Measurements from ENCODE around the gene NMT2. TPM values are rescaled to one million over a fixed set of nuclear protein-coding genes. Genes with fewer than 3 reads are reported as not detected.

NMT2 gene
- total and polyA plus RNA-seq, 2 experiments from 2014 or later: 15.0 to 23.4 TPM

- H3K4me2 ChIP-seq: no peak overlapping the region
- H3K27ac ChIP-seq: no peak overlapping the region
- no peaks in the 10 kb centered on the region for H3K79me2 ChIP-seq
- H3K9me2 ChIP-seq (replicated peaks; ENCODE audit: insufficient read depth): no peaks in the 10 kb centered on the region
- no peak overlapping the region for H2AFZ ChIP-seq
- H4K20me1 ChIP-seq (ENCODE audit: insufficient read depth, poor library complexity, severe bottlenecking): no peaks in the 10 kb centered on the region
- H3K9me3 ChIP-seq (ENCODE audit: low read depth): no peaks in the 10 kb centered on the region
- H3K36me3 ChIP-seq (replicated peaks; ENCODE audit: insufficient read depth, low read depth): no peaks in the 10 kb centered on the region
- TF ChIP-seq CTCF (IDR thresholded peaks at IDR 0.05; ENCODE audit: poor library complexity): no peak
- TF ChIP-seq EZH2phosphoT487 (IDR thresholded peaks at IDR 0.05; ENCODE audit: low read depth, severe bottlenecking, unreplicated experiment): no peak
- TF ChIP-seq EZH2 (IDR thresholded peaks at IDR 0.05; ENCODE audit: borderline replicate concordance): no peak
- DNase-seq (ENCODE audit: low spot score): no peak
- WGBS (ENCODE audit: low lambda C conversion rate, missing lambda C conversion rate): 70% methylated on average over 4 of the region's 4 CpGs
- no peaks in the 10 kb centered on the region for H3K27me3 ChIP-seq
- no peaks in the 10 kb centered on the region for H3K4me1 ChIP-seq (ENCODE audit: insufficient read depth)
- no peak overlapping the region for H3K4me3 ChIP-seq
These were observed 99.3 kb downstream of the NMT2 start for GRCh38 chr10:15069230-15069629.

GRCh38 chr10:15068802-15069201 lies 99.7 kb downstream of the NMT2 start:
- TF ChIP-seq CTCF (IDR thresholded peaks at IDR 0.05; ENCODE audit: poor library complexity) (no peak), EZH2phosphoT487 (IDR thresholded peaks at IDR 0.05; ENCODE audit: low read depth, severe bottlenecking, unreplicated experiment) (no peak), EZH2 (IDR thresholded peaks at IDR 0.05; ENCODE audit: borderline replicate concordance) (no peak)
- no peak overlapping the region for H3K27ac ChIP-seq
- no peaks in the 10 kb centered on the region for H4K20me1 ChIP-seq (ENCODE audit: insufficient read depth, poor library complexity, severe bottlenecking)
- no peaks in the 10 kb centered on the region for H3K9me2 ChIP-seq (replicated peaks; ENCODE audit: insufficient read depth)
- no peaks in the 10 kb centered on the region for H3K9me3 ChIP-seq (ENCODE audit: low read depth)
- peak; percentile 63 for DNase-seq (ENCODE audit: low spot score)
- H3K4me2 ChIP-seq: no peak overlapping the region
- H3K27me3 ChIP-seq: no peaks in the 10 kb centered on the region
- no peaks in the 10 kb centered on the region for H3K36me3 ChIP-seq (replicated peaks; ENCODE audit: insufficient read depth, low read depth)
- 75% methylated on average over 3 of the region's 3 CpGs for WGBS (ENCODE audit: low lambda C conversion rate, missing lambda C conversion rate)
- H3K79me2 ChIP-seq: no peaks in the 10 kb centered on the region
- no peak overlapping the region for H3K4me3 ChIP-seq
- H2AFZ ChIP-seq: no peak overlapping the region
- no peaks in the 10 kb centered on the region for H3K4me1 ChIP-seq (ENCODE audit: insufficient read depth)

- H3K27me3 ChIP-seq: no peaks in the 10 kb centered on the region
- H3K4me3 ChIP-seq: no peak overlapping the region
- 92% methylated on average over 5 of the region's 5 CpGs for WGBS (ENCODE audit: low lambda C conversion rate, missing lambda C conversion rate)
- no peaks in the 10 kb centered on the region for H4K20me1 ChIP-seq (ENCODE audit: insufficient read depth, poor library complexity, severe bottlenecking)
- no peak overlapping the region for H3K27ac ChIP-seq
- H3K4me1 ChIP-seq (ENCODE audit: insufficient read depth): no peaks in the 10 kb centered on the region
- no peak for DNase-seq (ENCODE audit: low spot score)
- no peak overlapping the region for H2AFZ ChIP-seq
- H3K9me3 ChIP-seq (ENCODE audit: low read depth): no peaks in the 10 kb centered on the region
- TF ChIP-seq EZH2phosphoT487 (IDR thresholded peaks at IDR 0.05; ENCODE audit: low read depth, severe bottlenecking, unreplicated experiment) (no peak), CTCF (IDR thresholded peaks at IDR 0.05; ENCODE audit: poor library complexity) (no peak), EZH2 (IDR thresholded peaks at IDR 0.05; ENCODE audit: borderline replicate concordance) (no peak)
- H3K79me2 ChIP-seq: no peaks in the 10 kb centered on the region
- no peak overlapping the region for H3K4me2 ChIP-seq
- H3K9me2 ChIP-seq (replicated peaks; ENCODE audit: insufficient read depth): no peaks in the 10 kb centered on the region
- H3K36me3 ChIP-seq (replicated peaks; ENCODE audit: insufficient read depth, low read depth): no peaks in the 10 kb centered on the region
These were observed 101.3 kb downstream of the NMT2 start for GRCh38 chr10:15067154-15067553.

DNA sequence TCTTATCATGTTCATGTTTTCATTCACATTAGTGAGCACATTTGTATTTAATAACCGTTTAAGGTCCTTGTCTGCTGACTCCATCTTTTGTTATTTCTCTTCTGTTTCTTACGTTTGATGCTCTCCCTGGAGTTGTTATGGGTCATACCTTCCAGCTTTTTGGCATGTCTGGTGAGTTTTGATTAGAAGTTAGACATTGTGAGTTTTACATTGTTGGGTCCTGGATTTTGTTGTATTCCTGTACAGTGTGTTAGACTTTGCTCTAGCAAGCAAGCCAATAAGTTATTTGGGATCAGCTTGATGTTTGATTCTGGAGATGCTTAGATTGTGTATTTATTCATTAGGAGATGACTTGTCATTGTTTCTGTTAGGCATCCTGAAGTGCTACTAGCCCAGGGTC lies 107.9 kb downstream of the NMT2 start:
- WGBS (ENCODE audit: low lambda C conversion rate, missing lambda C conversion rate): 87% methylated on average over 2 of the region's 2 CpGs
- TF ChIP-seq EZH2phosphoT487 (IDR thresholded peaks at IDR 0.05; ENCODE audit: low read depth, severe bottlenecking, unreplicated experiment): no peak
- TF ChIP-seq EZH2 (IDR thresholded peaks at IDR 0.05; ENCODE audit: borderline replicate concordance): no peak
- TF ChIP-seq CTCF (IDR thresholded peaks at IDR 0.05; ENCODE audit: poor library complexity): no peak
- no peak for DNase-seq (ENCODE audit: low spot score)
- no peaks in the 10 kb centered on the region for H3K27me3 ChIP-seq
- H3K4me2 ChIP-seq: no peak overlapping the region
- no peaks in the 10 kb centered on the region for H3K9me2 ChIP-seq (replicated peaks; ENCODE audit: insufficient read depth)
- H3K36me3 ChIP-seq (replicated peaks; ENCODE audit: insufficient read depth, low read depth): no peaks in the 10 kb centered on the region
- H3K4me1 ChIP-seq (ENCODE audit: insufficient read depth): no peaks in the 10 kb centered on the region
- no peak overlapping the region for H3K4me3 ChIP-seq
- no peak overlapping the region for H2AFZ ChIP-seq
- no peaks in the 10 kb centered on the region for H3K9me3 ChIP-seq (ENCODE audit: low read depth)
- H3K79me2 ChIP-seq: no peaks in the 10 kb centered on the region
- H3K27ac ChIP-seq: no peak overlapping the region
- no peaks in the 10 kb centered on the region for H4K20me1 ChIP-seq (ENCODE audit: insufficient read depth, poor library complexity, severe bottlenecking)

All from hepatocyte (in vitro differentiated cells).